H1 (cell line): ENCODE data around the gene TAAR9. TPM values are rescaled to one million over a fixed set of nuclear protein-coding genes. Genes with fewer than 3 reads are reported as not detected.

ENCODE experiments used
- CTCF ChIA-PET: fragments of 300-600 bp; sonication (Branson Sonifier 250); formaldehyde crosslinking; loops from one replicate; lab custom pipeline; 2021; ENCODE audit not compliant: partially characterized antibody; lab: Charles Lee
- POLR2A ChIA-PET: fragments of 300-600 bp; sonication (Branson Sonifier 250); formaldehyde crosslinking; loops from one replicate; lab custom pipeline; 2021; ENCODE audit warnings: inconsistent platforms; ENCODE audit not compliant: partially characterized antibody; lab: Charles Lee
- DNase-seq, 2 experiments: peaks; one replicate each; pipeline versions ENCODE4 v3.0.0 to v3.0.0-alpha.2; 2010 to 2022; ENCODE audit warnings: low spot score in 2 of 2, low read depth in 1 of 2, mixed read lengths in 1 of 2
- FAIRE-seq: peaks from 2 replicates; lab custom pipeline; 2011; peaks lifted over from hg19 to GRCh38; lab: Jason Lieb, UNC
- H2AFZ ChIP-seq: 2 replicates; pipeline ENCODE4 v1.8.1; 2012; ENCODE audit warnings: low read length, inconsistent platforms
- H2AK5ac ChIP-seq: 2 replicates; pipeline ENCODE4 v1.6.1; 2013; ENCODE audit warnings: low read depth, low read length
- H2BK120ac ChIP-seq: replicated peaks from 2 replicates; pipeline ENCODE3; 2013; ENCODE audit warnings: low read depth, low read length, inconsistent platforms
- H2BK12ac ChIP-seq: 2 replicates; pipeline ENCODE4 v1.6.1; 2013; ENCODE audit warnings: low read depth, low read length
- H2BK15ac ChIP-seq: 2 replicates; pipeline ENCODE4 v1.6.1; 2013; ENCODE audit warnings: low read length
- H2BK20ac ChIP-seq: 2 replicates; pipeline ENCODE4 v1.6.1; 2013; ENCODE audit warnings: low read length
- H2BK5ac ChIP-seq: 2 replicates; pipeline ENCODE4 v1.6.1; 2013; ENCODE audit warnings: low read depth, low read length
- H3K14ac ChIP-seq: 2 replicates; pipeline ENCODE4 v1.6.1; 2013; ENCODE audit warnings: inconsistent platforms; ENCODE audit not compliant: insufficient read length
- H3K18ac ChIP-seq: 2 replicates; pipeline ENCODE4 v1.6.1; 2013; ENCODE audit warnings: low read length; ENCODE audit errors: extremely low read depth
- H3K23ac ChIP-seq: 2 replicates; pipeline ENCODE4 v1.6.1; 2013; ENCODE audit warnings: inconsistent platforms; ENCODE audit not compliant: insufficient read length
- H3K23me2 ChIP-seq: 2 replicates; pipeline ENCODE4 v1.6.1; 2013; ENCODE audit warnings: low read depth, low read length
- H3K27ac ChIP-seq: 2 replicates; pipeline ENCODE4 v1.6.1; 2011; ENCODE audit warnings: low read depth, low read length, inconsistent platforms
- H3K27me3 ChIP-seq, 4 experiments: replicated peaks in 1 of 4; 1 replicate in 1 of 4; 2 replicates in 3 of 4; pipeline versions ENCODE4 v1.6.1 to v1.8.1; 2011 to 2013; ENCODE audit warnings: low read length in 3 of 4, mild to moderate bottlenecking in 3 of 4, inconsistent platforms in 2 of 4, mixed read lengths in 2 of 4, moderate library complexity in 1 of 4; ENCODE audit not compliant: control insufficient read depth in 3 of 4, insufficient read depth in 3 of 4; ENCODE audit errors: extremely low read depth in 1 of 4
- H3K36me3 ChIP-seq, 4 experiments: 2 replicates each; pipeline versions ENCODE4 v1.6.1 to v1.8.1; 2011 to 2013; ENCODE audit warnings: mild to moderate bottlenecking in 4 of 4, low read length in 3 of 4, moderate library complexity in 2 of 4, control low read depth in 1 of 4, inconsistent platforms in 1 of 4; ENCODE audit not compliant: insufficient read depth in 4 of 4, control insufficient read depth in 2 of 4
- H3K4ac ChIP-seq: replicated peaks from 2 replicates; pipeline ENCODE3; 2013; ENCODE audit warnings: low read length, low read depth, mixed read lengths, inconsistent platforms; ENCODE audit not compliant: insufficient read length
- H3K4me1 ChIP-seq, 4 experiments: replicated peaks in 1 of 4; 1 replicate in 1 of 4; 2 replicates in 3 of 4; pipeline versions ENCODE4 v1.6.1 to v1.8.1; 2011 to 2013; ENCODE audit warnings: low read length in 3 of 4, inconsistent platforms in 2 of 4, mixed read lengths in 1 of 4; ENCODE audit not compliant: insufficient read depth in 4 of 4, control insufficient read depth in 3 of 4
- H3K4me2 ChIP-seq, 2 experiments: 2 replicates each; pipeline versions ENCODE4 v1.6.1 to v1.8.1; 2011 to 2013; ENCODE audit warnings: low read depth in 2 of 2, low read length in 2 of 2, control low read depth in 1 of 2, inconsistent platforms in 1 of 2, mild to moderate bottlenecking in 1 of 2; ENCODE audit not compliant: insufficient read depth in 1 of 2
- H3K4me3 ChIP-seq, 4 experiments: fragments of 200-600, 300-600 bp in 1 of 4; sonication (generic), shearing (Covaris generic), sonication (Bioruptor Twin) in 1 of 4; 2 replicates each; pipeline versions ENCODE4 v1.5.1 to v1.8.1; 2011 to 2016; ENCODE audit warnings: low read length in 4 of 4, low read depth in 3 of 4, control low read depth in 2 of 4, inconsistent platforms in 2 of 4, mild to moderate bottlenecking in 2 of 4, mixed read lengths in 1 of 4, moderate library complexity in 1 of 4; ENCODE audit not compliant: insufficient read depth in 2 of 4; ENCODE audit errors: extremely low read depth in 1 of 4
- H3K56ac ChIP-seq: replicated peaks from 2 replicates; pipeline ENCODE3; 2013; ENCODE audit warnings: low read depth, mild to moderate bottlenecking, mixed read lengths, low read length, inconsistent platforms; ENCODE audit not compliant: insufficient read length
- H3K79me1 ChIP-seq: 2 replicates; pipeline ENCODE4 v1.6.1; 2013; ENCODE audit warnings: low read depth, low read length, control low read depth
- H3K79me2 ChIP-seq, 2 experiments: 2 replicates each; pipeline versions ENCODE4 v1.6.1 to v1.8.1; 2012 to 2013; ENCODE audit warnings: low read length in 2 of 2, mild to moderate bottlenecking in 2 of 2, inconsistent platforms in 1 of 2; ENCODE audit not compliant: insufficient read depth in 2 of 2, control insufficient read depth in 1 of 2
- H3K9ac ChIP-seq, 4 experiments: replicated peaks in 1 of 4; 1 replicate in 1 of 4; 2 replicates in 3 of 4; pipeline versions ENCODE4 v1.6.1 to v1.8.1; 2011 to 2013; ENCODE audit warnings: low read depth in 3 of 4, low read length in 3 of 4, control low read depth in 2 of 4, mild to moderate bottlenecking in 2 of 4, moderate library complexity in 2 of 4, inconsistent platforms in 1 of 4; ENCODE audit errors: extremely low read depth in 1 of 4
- H3K9me3 ChIP-seq, 2 experiments: 2 replicates each; pipeline versions ENCODE4 v1.6.1 to v1.8.1; 2012 to 2013; ENCODE audit warnings: mild to moderate bottlenecking in 2 of 2, moderate library complexity in 2 of 2, control low read depth in 1 of 2, inconsistent platforms in 1 of 2, low read depth in 1 of 2, low read length in 1 of 2, mixed read lengths in 1 of 2; ENCODE audit not compliant: insufficient read depth in 2 of 2
- H4K20me1 ChIP-seq, 2 experiments: replicated peaks in 1 of 2; 2 replicates each; pipeline versions ENCODE3 to v1.8.1; 2011 to 2013; ENCODE audit warnings: inconsistent platforms in 2 of 2, low read length in 2 of 2, mild to moderate bottlenecking in 1 of 2; ENCODE audit not compliant: insufficient read depth in 2 of 2, control insufficient read depth in 1 of 2
- H4K5ac ChIP-seq: 2 replicates; pipeline ENCODE4 v1.6.1; 2013; ENCODE audit warnings: low read length, low read depth, mixed read lengths, inconsistent platforms; ENCODE audit not compliant: insufficient read length
- H4K8ac ChIP-seq: 2 replicates; pipeline ENCODE4 v1.8.0; 2013; ENCODE audit warnings: mild to moderate bottlenecking, moderate library complexity, low read length, inconsistent platforms; ENCODE audit not compliant: insufficient read depth; ENCODE audit errors: extremely low read depth
- H4K91ac ChIP-seq: replicated peaks from 2 replicates; pipeline ENCODE3; 2013; ENCODE audit warnings: low read length, mixed read lengths, inconsistent platforms; ENCODE audit not compliant: insufficient read length
- ATF2 ChIP-seq: IDR thresholded peaks from 2 replicates; pipeline ENCODE4 v1.6.1; 2012; ENCODE audit warnings: low read length, inconsistent platforms
- EP300 ChIP-seq, 2 experiments: IDR thresholded peaks; 1 replicate in 1 of 2; 2 replicates in 1 of 2; pipeline ENCODE4 v1.6.1; 2011 to 2012; ENCODE audit warnings: low read depth in 2 of 2, low read length in 2 of 2, mild to moderate bottlenecking in 2 of 2, borderline replicate concordance in 1 of 2, inconsistent platforms in 1 of 2, moderate library complexity in 1 of 2
- JUN ChIP-seq: IDR thresholded peaks from 2 replicates; pipeline ENCODE4 v1.6.1; 2011; ENCODE audit warnings: low read depth, mild to moderate bottlenecking, improper control_type of control experiment, low read length
- MAFK ChIP-seq: IDR thresholded peaks from 2 replicates; pipeline ENCODE4 v1.6.1; 2012; ENCODE audit warnings: low read depth, mild to moderate bottlenecking, improper control_type of control experiment, low read length
- MAX ChIP-seq: IDR thresholded peaks from 2 replicates; pipeline ENCODE4 v1.6.1; 2012; ENCODE audit warnings: inconsistent platforms
- RBBP5 ChIP-seq: IDR thresholded peaks from 2 replicates; pipeline ENCODE4 v1.7.1; 2012; ENCODE audit warnings: low read depth, mild to moderate bottlenecking, inconsistent platforms, low read length, moderate library complexity, borderline replicate concordance
- SIN3A ChIP-seq, 2 experiments: IDR thresholded peaks in 1 of 2; conservative IDR thresholded peaks in 1 of 2; 2 replicates each; pipeline ENCODE4 v1.6.1; 2011 to 2012; ENCODE audit warnings: low read length in 2 of 2, improper control_type of control experiment in 1 of 2, low read depth in 1 of 2, mild to moderate bottlenecking in 1 of 2
- SP2 ChIP-seq: IDR thresholded peaks from 2 replicates; pipeline ENCODE4 v1.6.1; 2012; ENCODE audit warnings: mild to moderate bottlenecking, low read length, inconsistent platforms
- TBP ChIP-seq: IDR thresholded peaks from 2 replicates; pipeline ENCODE4 v1.6.1; 2011; ENCODE audit warnings: low read depth, low read length, improper control_type of control experiment
- WGBS, 2 experiments: shearing (Covaris generic) in 1 of 2; methylation state at CpG; one replicate each; pipeline versions ENCODE4 v1.1.6 to v1.1.7; 2013 to 2015; ENCODE audit warnings: low lambda C conversion rate in 2 of 2, mixed read lengths in 2 of 2, inconsistent platforms in 1 of 2, low coverage in 1 of 2, missing lambda C conversion rate in 1 of 2; ENCODE audit not compliant: insufficient replicate concordance in 2 of 2, insufficient coverage in 1 of 2, insufficient read length in 1 of 2; ENCODE audit errors: extremely low coverage in 1 of 2, missing lambda C conversion rate in 1 of 2; 5-methylcytosine and 5-hydroxymethylcytosine counted together
- long read RNA-seq, 2 experiments: library from RNA in 1 of 2; library from capped mRNA in 1 of 2; stranded (forward); transcript quantifications; one replicate each; pipeline ENCODE4 v2.0.0, GENCODE V29; 2021; ENCODE audit warnings: inconsistent platforms in 1 of 2
- polyA minus RNA-seq, 3 experiments: library from RNA; depleted of rRNA, polyadenylated mRNA; stranded (reverse); fragments of >200 nt; gene quantifications; 1 replicate in 2 of 3; 2 replicates in 1 of 3; pipeline ENCODE4 v1.2.3, GENCODE V29; 2011
- polyA plus RNA-seq, 7 experiments: library from polyadenylated mRNA; depleted of rRNA in 3 of 7; stranded (reverse) in 5 of 7; unstranded in 2 of 7; fragments of >200 nt in 5 of 7; fragments of 200-250 nt in 2 of 7; gene quantifications; 1 replicate in 5 of 7; 2 replicates in 1 of 7; 4 replicates in 1 of 7; pipeline versions ENCODE4 v1.2.1 to v1.2.3, GENCODE V29; 2011 to 2013; ENCODE audit warnings: missing spikeins in 2 of 7, mixed read lengths in 2 of 7
- total RNA-seq: library from RNA; stranded (reverse); fragmentation: NEBNext Ultra II Directional; extraction: Animal tissue kit (Norgen Biotek cat#: 25700); gene quantifications from 2 replicates; pipeline ENCODE4 v1.2.1, GENCODE V29; 2021

TAAR9 gene
- total RNA-seq (not detected in 2 replicates), polyA plus RNA-seq (2011; rRNA removed) (not detected in 2 replicates), polyA minus RNA-seq (2011; rRNA and poly(A)+ RNA removed) (not detected in 2 replicates)
- polyA plus RNA-seq (2011; cell fraction: cytosol; rRNA removed): not detected
- not detected for polyA plus RNA-seq (2011; cell fraction: nucleus; rRNA removed)
- polyA plus RNA-seq (2012, experiment 1 of 2): not detected in 4 replicates
- polyA plus RNA-seq (2012, experiment 2 of 2): not detected
- not detected for polyA plus RNA-seq (2013, experiment 1 of 2)
- polyA plus RNA-seq (2013, experiment 2 of 2): not detected
- not detected for polyA minus RNA-seq (2011; cell fraction: cytosol; rRNA and poly(A)+ RNA removed)
- polyA minus RNA-seq (2011; cell fraction: nucleus; rRNA and poly(A)+ RNA removed): 0.60 TPM
- long read RNA-seq, experiment 1: 0 reads
- long read RNA-seq, experiment 2: 0 reads

GRCh38 chr6:132537977-132538376, at the start of gene TAAR9:
Gene TAAR9 (plus strand): TSS chr6:132538277. CDS start chr6:132538290, 13 bp downstream.
- Histone ChIP-seq H2AFZ (peak within 1 kb of the TSS; percentile 73; the same call in 1 of the 2 replicates), H2AK5ac (no peak within 1 kb of the TSS), H2BK120ac (no peak within 1 kb of the TSS), H3K56ac (no peak within 1 kb of the TSS), H3K14ac (no peak within 1 kb of the TSS), H4K8ac (no peak within 1 kb of the TSS), H3K4me3 (no peak within 1 kb of the TSS), H3K23me2 (no peaks in the 10 kb centered on the region), H3K4me2 (no peak within 1 kb of the TSS), H2BK15ac (no peak within 1 kb of the TSS; the same call in 1 of the 2 replicates), H3K23ac (no peak within 1 kb of the TSS), H3K9ac (no peak within 1 kb of the TSS), H2BK5ac (no peak within 1 kb of the TSS), H3K4me1 (no peaks in the 10 kb centered on the region), H3K27ac (no peak within 1 kb of the TSS), H4K20me1 (no peaks in the 10 kb centered on the region), H3K9me3 (no peaks in the 10 kb centered on the region), H2BK12ac (no peak within 1 kb of the TSS), H3K79me2 (no peaks in the 10 kb centered on the region), H3K27me3 (no peaks in the 10 kb centered on the region), H4K91ac (no peak within 1 kb of the TSS), H4K5ac (no peak within 1 kb of the TSS), H3K79me1 (no peaks in the 10 kb centered on the region), H2BK20ac (no peak within 1 kb of the TSS), H3K36me3 (no peaks in the 10 kb centered on the region), H3K4ac (no peak within 1 kb of the TSS), H3K18ac (no peak within 1 kb of the TSS)
- ChIA-PET CTCF (interaction anchor here (1.3 to 4.1 kb wide), 5 partner anchors 8 to 260 kb away, joined by 3 to 11 read pairs (median 7); partner anchors contain the start of gene SLC18B1), POLR2A (no interaction called here)
- TF ChIP-seq ATF2 (no peak), MAX (no peak), SP2 (no peak), TBP (no peak), SIN3A (conservative IDR thresholded peaks at IDR 0.05 in 1 of 2, IDR thresholded peaks at IDR 0.05 in 1 of 2; ENCODE audit: low read depth in 1 of 2, low read length in 2 of 2) (no peak), EP300 (IDR thresholded peaks at IDR 0.05; ENCODE audit: borderline replicate concordance in 1 of 2, low read depth in 2 of 2, low read length in 2 of 2) (no peak), MAFK (no peak), JUN (no peak), RBBP5 (no peak)
- FAIRE-seq: no peak
- no peak for DNase-seq
- 91% methylated on average over 4 of the region's 4 CpGs; no CpG with 5 or more reads in 1 of the 2 experiments for WGBS, 2 experiments
